ENCODE results near the gene NDUFA6.

GRCh38 chr22:42050641-42051180 lies 39.9 kb downstream of the NDUFA6 start:
- no peak for TF ChIP-seq POLR2A (IDR thresholded peaks at IDR 0.05)
- no peak for TF ChIP-seq CTCF (IDR thresholded peaks at IDR 0.05)
